Right atrium auricular region (tissue), 2 donors: Measurements from ENCODE around the gene FAM193B. TPM values are rescaled to one million over a fixed set of nuclear protein-coding genes. Genes with fewer than 3 reads are reported as not detected.
"Not testable (repeated sequence)": the region's sequence is repeated elsewhere in the genome, so short reads cannot be mapped to it uniquely, and the experiment has no call there.

ENCODE experiments used
- DNase-seq: peaks from one replicate; pipeline ENCODE4 v3.0.0-alpha.2; 2019; ENCODE audit warnings: low spot score
- H3K27ac ChIP-seq, 2 donors: fragments of 200-600 bp; sonication (generic); 1 replicate in 1 of 2; 2 replicates in 1 of 2; pipeline ENCODE4 v1.5.1; 2016 to 2019
- H3K27me3 ChIP-seq, 2 donors: fragments of 200-600 bp; sonication (generic); one replicate each; pipeline versions ENCODE4 v1.5.1 to v1.6.0; 2017 to 2019
- H3K36me3 ChIP-seq: fragments of 200-600 bp; sonication (generic); one replicate; pipeline ENCODE4 v1.5.1; 2016
- H3K4me1 ChIP-seq, 2 donors: fragments of 200-600 bp; sonication (generic); one replicate each; pipeline versions ENCODE4 v1.5.1 to v1.6.0; 2017 to 2019
- H3K4me3 ChIP-seq, 2 donors: fragments of 200-600 bp; sonication (generic); 1 replicate in 1 of 2; 2 replicates in 1 of 2; pipeline ENCODE4 v1.5.1; 2017 to 2019; ENCODE audit warnings: mild to moderate bottlenecking in 1 of 2, moderate library complexity in 1 of 2
- H3K9me3 ChIP-seq, 2 donors: fragments of 200-600 bp; sonication (generic); one replicate each; pipeline ENCODE4 v1.5.1; 2019
- total RNA-seq, 2 donors: library from RNA; depleted of rRNA; stranded (reverse); fragments of >200 nt; gene quantifications; one replicate each; pipeline ENCODE4 v1.1.0, GENCODE V29; 2016
- TF ChIP-seq, protein P1 (sequence below), 2 donors: fragments of 200-600 bp; sonication (generic); IDR thresholded peaks; one replicate each; pipeline ENCODE4 v1.5.1; 2019; ENCODE audit warnings: antibody characterized with exemption in 2 of 2

FAM193B gene
- total RNA-seq, 2 donors from 2014 or later = 9.8 to 20.7 TPM

DNA sequence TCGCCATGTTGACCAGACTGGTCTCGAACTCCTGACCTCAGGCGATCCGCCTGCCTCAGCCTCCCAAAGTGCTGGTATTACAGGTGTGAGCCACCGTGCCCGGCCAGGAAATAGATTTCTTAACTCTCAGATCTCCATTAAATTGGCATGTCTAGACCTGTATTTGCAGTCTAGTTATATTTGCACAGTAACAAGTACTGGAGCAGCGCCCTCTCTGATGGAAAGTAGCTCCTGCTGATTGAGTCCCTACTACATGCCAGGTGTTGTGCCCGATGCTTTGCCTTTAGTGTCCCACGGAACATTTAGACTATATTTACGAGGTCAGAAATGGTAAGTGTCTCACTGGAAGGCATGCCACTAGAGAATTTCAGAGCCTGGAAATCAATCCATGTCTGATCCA is 21.8 kb upstream of the FAM193B start:
- Histone ChIP-seq H3K36me3 (no peaks in the 10 kb centered on the region), H3K9me3 (no peaks in the 10 kb centered on the region), H3K27me3 (no peaks in the 10 kb centered on the region), H3K27ac (no peak overlapping the region), H3K4me3 (no peak overlapping the region), H3K4me1 (no peaks in the 10 kb centered on the region)
- DNase-seq = no peak
- TF ChIP-seq, protein P1, sequence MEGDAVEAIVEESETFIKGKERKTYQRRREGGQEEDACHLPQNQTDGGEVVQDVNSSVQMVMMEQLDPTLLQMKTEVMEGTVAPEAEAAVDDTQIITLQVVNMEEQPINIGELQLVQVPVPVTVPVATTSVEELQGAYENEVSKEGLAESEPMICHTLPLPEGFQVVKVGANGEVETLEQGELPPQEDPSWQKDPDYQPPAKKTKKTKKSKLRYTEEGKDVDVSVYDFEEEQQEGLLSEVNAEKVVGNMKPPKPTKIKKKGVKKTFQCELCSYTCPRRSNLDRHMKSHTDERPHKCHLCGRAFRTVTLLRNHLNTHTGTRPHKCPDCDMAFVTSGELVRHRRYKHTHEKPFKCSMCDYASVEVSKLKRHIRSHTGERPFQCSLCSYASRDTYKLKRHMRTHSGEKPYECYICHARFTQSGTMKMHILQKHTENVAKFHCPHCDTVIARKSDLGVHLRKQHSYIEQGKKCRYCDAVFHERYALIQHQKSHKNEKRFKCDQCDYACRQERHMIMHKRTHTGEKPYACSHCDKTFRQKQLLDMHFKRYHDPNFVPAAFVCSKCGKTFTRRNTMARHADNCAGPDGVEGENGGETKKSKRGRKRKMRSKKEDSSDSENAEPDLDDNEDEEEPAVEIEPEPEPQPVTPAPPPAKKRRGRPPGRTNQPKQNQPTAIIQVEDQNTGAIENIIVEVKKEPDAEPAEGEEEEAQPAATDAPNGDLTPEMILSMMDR (IDR thresholded peaks at IDR 0.05) = no peak

DNA sequence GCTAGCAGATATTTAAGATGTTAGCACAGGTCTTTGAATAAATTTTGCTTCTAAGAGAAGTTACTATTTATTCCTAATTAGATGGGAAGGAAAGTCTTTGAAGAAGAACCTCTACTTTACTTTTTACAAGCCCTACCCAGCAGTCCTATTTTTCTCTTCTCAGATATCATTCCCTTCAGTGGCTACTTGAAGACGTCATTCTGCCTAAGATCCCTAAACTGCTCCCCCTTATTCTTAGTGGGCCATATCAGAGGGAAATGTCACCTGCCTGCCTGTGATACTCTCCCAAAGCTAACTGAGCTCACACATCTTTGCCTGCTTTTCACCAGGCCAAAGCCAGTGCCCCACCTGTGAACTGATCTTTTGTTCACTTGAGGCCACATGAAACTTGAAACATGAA is 21.1 kb upstream of the FAM193B start:
- DNase-seq = no peak
- TF ChIP-seq, protein P1 (IDR thresholded peaks at IDR 0.05) = no peak
- H3K27me3 ChIP-seq = no peaks in the 10 kb centered on the region

DNA sequence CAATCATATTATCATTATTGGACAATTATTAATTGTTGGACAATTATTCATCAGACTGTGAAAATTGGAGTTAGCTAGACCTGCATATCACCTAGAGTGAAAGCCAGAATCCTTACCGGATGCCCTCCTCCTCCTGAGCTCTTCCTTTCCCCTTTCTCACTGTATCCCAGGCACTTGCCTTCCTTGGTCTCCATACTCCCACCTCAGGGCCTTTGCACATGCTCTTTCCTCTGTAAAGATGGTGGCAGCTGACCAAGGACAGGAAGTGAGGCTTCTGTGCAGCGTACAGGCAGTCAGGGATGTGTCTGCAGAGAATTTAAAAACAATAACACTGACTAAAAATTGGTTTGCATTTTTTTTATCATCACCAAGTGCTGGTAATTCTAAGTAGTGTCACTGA is 15.5 kb upstream of the FAM193B start:
- no peaks in the 10 kb centered on the region for H3K9me3 ChIP-seq
- no peak overlapping the region for H3K27ac ChIP-seq
- H3K36me3 ChIP-seq = no peaks in the 10 kb centered on the region
- no peak for DNase-seq
- no peaks in the 10 kb centered on the region for H3K27me3 ChIP-seq
- no peak overlapping the region for H3K4me3 ChIP-seq
- TF ChIP-seq, protein P1 (IDR thresholded peaks at IDR 0.05) = no peak
- H3K4me1 ChIP-seq = no peaks in the 10 kb centered on the region

More for the DNA sequence above, 21.1 kb upstream of the FAM193B start:
- Histone ChIP-seq H3K27ac (no peak overlapping the region), H3K9me3 (no peaks in the 10 kb centered on the region), H3K4me1 (no peaks in the 10 kb centered on the region), H3K4me3 (no peak overlapping the region), H3K36me3 (no peaks in the 10 kb centered on the region)

DNA sequence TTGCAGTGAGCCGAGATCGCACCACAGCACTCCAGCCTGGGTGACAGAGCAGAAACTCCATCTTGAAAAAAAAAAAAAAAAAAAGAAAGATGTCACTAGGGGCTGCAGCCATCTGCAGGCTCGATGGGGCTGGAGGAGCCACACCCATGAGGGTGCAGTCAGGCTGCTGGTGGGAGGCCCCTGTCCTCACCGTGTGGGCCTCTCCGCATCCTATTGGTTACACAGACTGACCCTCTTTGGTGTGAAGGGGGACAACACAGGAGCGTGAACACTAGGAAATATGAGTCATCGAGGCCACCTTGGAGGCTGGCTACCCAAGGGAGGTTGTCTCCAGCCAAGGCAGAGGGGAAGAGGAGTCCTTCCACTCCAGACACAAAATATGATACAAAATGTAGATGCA is 14.0 kb upstream of the FAM193B start:
- Histone ChIP-seq H3K9me3 (no peaks in the 10 kb centered on the region), H3K27me3 (no peaks in the 10 kb centered on the region), H3K4me1 (no peaks in the 10 kb centered on the region), H3K4me3 (no peak overlapping the region), H3K27ac (no peak overlapping the region), H3K36me3 (no peaks in the 10 kb centered on the region)
- TF ChIP-seq, protein P1 (IDR thresholded peaks at IDR 0.05) = no peak
- no peak for DNase-seq

DNA sequence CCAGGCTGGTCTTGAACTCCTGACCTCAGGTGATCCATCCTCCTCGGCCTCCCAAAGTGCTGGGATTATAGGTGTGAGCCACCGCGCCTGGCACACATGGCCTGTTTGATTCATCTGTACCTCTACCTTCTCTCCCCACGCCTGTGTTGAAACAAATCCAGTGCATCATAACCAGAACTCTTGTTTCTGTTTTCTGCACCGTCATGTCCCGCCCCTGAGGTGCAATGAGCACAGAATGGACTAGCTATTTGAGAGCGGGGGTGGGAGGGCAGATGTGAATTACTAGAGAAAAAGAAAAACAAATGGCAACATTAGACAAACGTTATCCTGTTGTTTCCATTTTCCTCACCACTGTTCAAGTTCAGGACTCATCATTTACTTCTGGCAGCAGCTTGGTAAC is 10.7 kb upstream of the FAM193B start:
- H3K4me3 ChIP-seq = no peak overlapping the region
- no peaks in the 10 kb centered on the region for H3K36me3 ChIP-seq

DNA sequence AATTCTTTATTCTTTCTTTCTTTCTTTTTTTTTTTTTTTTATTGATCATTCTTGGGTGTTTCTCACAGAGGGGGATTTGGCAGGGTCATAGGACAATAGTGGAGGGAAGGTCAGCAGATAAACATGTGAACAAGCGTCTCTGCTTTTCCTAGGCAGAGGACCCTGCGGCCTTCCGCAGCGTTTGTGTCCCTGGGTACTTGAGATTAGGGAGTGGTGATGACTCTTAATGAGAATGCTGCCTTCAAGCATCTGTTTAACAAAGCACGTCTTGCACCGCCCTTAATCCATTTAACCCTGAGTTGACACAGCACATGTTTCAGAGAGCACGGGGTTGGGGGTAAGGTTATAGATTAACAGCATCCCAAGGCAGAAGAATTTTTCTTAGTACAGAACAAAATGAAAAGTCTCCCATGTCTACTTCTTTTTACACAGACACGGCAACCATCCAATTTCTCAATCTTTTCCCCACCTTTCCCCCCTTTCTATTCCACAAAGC is 5.1 kb upstream of the FAM193B start:
- not testable (repeated sequence) for H3K4me1 ChIP-seq, H3K4me3 ChIP-seq, H3K27ac ChIP-seq, H3K36me3 ChIP-seq, H3K27me3 ChIP-seq, H3K9me3 ChIP-seq, DNase-seq

More for the DNA sequence above, 10.7 kb upstream of the FAM193B start:
- no peaks in the 10 kb centered on the region for H3K4me1 ChIP-seq
- H3K27ac ChIP-seq = no peak overlapping the region
- no peak for DNase-seq
- TF ChIP-seq, protein P1 (IDR thresholded peaks at IDR 0.05) = no peak
- H3K9me3 ChIP-seq = no peaks in the 10 kb centered on the region
- no peaks in the 10 kb centered on the region for H3K27me3 ChIP-seq
